Inflammatory macrophage treated with lipopolysaccharide for 1 hour (primary cell): ENCODE results near the gene ARHGEF1.
A peak's percentile ranks its signal among the peaks of the same experiment; 100 is the strongest.

Experiments used
- DNase-seq, 2 donors: peaks; one replicate each; pipeline ENCODE4 v3.0.0-alpha.2; 2020 to 2022

Gene ARHGEF1

DNA sequence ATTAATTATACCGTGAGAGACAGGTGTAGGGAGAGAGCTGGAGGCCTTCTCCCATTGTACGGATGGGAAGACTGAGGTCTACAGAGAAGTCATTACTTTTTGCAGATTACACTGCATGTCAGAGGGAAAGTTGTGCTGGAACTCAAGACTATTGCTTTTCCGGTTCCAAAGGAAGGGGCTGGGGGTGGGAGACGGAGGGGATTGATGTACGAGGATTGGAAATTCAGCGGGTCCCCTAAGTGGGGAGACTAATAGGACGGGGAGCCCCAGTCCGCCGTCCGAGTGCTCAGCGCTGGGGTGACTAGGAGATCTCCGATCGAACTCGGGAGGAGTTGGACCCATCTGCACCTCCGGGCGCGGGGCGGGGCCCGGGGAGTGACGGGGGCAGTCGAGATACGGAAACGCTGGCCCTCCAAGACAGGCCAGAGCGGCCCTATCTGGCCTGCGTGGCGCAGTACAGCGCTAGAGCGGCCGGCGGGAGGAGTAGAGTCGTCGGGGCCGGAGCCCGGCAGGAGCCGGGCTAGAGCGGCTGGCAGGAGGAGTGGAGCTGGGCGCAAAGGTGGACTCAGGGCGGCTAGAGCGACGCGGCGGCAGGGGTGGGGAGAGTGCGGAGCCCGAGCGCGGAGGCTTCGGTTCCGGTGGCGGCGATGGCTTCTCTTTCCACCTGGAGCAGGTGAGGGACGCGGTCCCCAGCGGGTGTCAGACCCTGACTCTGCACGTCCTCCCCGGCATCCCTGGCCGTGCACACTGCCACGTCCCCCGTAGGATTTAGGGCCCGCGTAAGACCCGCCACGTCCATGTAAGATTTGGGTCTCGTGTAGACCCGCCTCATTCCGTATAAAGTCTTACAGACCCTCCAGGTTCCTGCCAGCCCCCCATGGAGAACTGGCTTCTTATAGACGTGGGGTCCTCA lies 1.1 kb downstream of the ARHGEF1 start:
- DNase-seq = peak; percentile 94

DNA sequence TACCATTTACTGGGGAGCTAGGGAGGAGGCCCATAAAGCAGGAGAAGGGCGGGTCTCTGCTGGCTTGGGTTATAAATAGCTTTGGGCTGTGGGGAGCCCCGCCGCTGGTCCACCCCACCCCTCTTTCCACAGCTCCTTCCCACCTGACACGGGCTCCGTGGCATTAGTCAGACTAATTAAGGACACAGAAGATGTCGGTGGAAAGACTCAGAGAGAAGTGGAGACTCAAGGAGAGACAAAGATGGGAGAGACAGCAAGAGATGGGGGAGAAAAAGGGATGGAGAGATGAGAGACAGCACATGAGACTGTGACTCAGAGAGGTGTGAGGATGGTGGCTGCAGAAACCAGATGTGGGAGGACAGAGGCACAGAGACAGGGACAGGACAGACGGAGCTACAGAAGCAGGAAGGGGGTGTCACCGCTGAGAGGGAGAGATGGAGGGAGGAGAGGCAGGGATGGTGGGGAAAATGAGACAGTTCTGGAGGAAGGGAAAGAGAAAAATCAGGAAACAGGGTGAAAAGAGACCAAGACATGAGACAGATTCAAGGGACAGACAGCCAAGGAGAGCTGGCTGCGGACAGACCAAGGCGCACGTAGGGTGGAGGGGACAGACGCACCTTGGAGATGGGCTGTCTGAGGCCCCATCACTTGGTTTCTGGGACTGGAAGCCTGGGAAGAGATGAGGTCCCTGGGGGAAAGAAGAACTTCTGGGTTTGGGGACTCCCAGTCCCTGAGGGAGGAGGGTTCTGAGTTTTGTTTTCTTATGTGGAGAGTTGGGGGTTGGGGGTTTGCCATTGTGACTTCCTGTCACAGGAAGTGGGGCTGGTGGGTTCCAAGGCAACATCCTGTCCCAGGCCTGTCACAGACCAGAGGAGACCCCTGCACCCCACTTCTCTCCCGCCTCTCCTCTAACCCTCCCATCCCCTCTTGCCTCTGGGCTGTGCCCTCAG lies 4.1 kb downstream of the ARHGEF1 start:
- DNase-seq = no peak

DNA sequence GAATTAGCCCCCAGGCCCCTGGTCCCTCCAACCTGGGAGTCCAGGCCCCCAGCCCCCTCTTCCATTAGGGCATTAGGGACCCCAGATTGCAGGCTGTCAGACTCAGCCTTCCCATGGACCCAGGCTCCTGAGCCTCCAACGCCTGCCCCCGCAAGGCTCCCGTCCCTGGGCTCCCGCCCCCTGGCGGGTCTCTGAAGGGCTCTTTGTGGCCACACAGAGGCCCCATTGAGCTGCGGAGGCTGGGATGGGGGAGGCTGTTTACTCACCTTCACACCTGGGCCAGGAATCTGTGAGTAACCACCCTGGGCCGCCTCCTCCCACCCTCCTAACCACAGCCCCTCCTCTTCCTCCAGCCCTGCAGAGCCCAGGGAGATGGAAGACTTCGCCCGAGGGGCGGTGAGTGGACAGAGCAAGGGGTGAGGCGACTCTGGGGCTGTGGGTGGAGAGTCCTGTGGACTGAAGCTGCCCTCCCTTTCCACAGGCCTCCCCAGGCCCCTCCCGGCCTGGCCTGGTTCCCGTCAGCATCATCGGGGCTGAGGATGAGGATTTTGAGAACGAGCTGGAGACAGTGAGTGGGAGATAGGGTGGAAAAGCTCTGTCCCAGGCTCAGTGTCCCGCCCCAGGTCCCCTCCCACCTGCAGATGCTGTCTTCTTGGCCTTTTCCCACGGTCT lies 4.9 kb downstream of the ARHGEF1 start:
- DNase-seq = no peak

DNA sequence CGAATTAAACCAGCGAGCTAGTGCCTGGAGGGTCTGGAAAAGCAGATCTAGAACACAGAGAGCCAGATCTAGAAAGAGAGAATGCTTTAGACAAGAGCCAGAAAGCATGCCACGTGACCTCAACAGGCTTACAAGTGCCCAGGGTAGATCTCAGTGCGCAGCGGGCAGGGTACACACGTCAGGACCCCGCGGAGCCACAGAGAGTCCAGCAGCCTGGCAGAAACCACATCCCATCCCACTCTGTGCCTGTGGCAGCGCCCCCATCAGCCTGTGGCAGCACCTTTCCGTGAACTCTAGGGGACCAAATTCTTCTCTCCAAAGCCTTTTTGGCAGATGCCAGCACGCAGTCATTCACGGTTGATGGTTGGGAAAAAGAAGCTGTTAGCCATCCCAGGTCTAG lies 5.9 kb downstream of the ARHGEF1 start:
- DNase-seq = no peak

DNA sequence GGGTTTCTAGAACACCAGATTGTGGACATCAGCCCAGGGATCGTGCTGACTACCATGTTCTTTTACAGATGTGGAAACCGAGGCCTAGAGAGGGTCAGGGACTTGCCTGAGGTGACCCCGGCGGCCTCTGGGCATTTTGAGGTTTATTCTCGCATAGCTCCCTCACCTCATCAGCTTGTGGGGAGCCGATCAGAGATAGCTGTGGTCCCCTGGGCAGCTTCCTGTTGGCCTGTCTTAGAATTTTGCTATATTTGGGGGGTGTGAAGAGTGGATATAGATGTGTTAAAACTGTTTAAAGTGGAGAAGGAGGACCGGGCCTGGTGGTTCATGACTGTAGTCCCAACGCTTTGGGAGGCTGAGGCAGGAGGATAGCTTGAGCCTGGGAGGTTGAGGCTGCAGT lies 6.9 kb downstream of the ARHGEF1 start:
- no peak for DNase-seq

DNA sequence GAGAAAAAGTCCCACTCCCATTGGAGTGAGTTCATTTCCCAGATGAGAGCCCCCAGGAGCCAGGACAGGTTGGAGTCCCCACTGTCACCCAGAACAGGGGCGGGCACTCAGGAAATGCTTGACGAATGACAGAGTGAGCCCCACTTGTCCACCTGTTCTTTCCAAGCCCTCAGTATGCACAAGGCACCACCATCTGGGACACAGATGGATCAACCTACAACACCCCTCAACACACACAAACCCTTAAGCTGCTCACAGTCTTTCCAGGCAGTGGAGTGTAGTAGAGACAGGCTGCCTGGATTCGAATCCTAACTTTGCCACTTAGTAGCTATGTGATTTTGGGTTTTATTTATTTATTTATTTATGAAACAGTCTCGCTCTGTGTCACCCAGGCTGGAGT lies 8.0 kb downstream of the ARHGEF1 start:
- no peak for DNase-seq

DNA sequence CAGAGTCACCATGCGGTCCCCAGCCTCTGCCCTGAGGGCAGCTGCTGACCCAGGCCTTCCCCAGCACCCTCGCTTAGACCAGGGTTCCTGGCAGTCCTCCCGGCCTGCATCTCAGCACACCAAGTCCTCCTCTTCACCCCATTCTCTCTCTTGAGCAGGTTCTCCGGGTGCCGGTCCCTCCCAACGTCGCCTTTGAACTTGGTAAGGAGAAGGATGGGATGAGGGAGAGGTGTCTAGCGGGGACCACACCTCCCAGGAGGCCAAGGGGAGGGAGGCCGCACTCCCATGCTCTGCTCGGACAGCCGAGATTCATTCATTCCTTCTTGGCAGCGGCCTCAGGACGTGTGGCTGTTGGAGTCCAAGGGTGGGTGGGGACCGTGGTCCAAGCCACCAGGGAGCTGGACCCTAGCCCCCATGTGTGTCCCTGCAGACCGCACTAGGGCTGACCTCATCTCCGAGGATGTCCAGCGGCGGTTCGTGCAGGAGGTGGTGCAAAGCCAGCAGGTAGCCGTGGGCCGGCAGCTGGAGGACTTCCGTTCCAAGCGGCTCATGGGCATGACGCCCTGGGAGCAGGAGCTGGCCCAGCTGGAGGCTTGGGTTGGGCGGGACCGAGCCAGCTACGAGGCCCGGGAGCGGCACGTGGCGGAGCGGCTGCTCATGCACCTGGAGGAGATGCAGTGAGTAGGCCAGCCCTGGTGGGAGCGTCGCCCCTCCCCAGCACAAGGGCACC lies 9.4 kb downstream of the ARHGEF1 start:
- DNase-seq = no peak

DNA sequence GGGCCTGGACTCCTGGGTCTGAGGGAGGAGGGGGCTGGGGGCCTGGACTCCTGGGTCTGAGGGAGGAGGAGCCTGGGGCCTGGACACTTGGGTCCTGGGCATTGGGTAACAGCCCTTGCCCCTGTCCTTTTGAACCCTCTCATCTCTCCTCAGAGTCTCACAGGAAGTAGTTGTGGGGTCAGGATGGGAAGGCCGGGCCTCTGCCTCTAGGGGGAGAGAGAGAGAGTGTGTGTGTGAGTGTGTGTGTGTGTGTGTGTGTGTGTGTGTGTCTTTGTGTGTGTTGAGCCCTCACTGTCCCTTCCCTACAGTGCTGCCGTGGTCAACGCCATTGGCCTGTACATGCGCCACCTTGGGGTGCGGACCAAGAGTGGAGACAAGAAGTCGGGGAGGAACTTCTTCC lies 10.9 kb downstream of the ARHGEF1 start:
- peak in 1 of 2 donors; percentile 17 for DNase-seq

DNA sequence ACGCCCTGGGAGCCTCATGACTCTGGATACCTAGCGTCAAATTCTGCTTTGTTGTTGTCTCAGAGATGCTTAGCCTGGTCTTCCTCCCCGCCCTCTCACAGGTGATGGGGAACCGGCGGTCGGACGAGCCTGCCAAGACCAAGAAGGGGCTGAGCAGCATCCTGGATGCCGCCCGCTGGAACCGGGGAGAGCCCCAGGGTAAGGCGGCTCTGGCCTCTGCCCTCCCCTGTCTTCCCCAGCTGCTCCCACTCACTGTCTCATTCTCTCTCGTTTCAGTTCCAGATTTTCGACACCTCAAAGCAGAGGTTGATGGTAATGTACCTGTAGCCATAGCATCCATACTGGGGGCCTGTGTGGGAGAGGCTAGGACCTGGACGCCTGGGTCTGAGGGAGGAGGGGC lies 11.4 kb downstream of the ARHGEF1 start:
- DNase-seq = no peak

DNA sequence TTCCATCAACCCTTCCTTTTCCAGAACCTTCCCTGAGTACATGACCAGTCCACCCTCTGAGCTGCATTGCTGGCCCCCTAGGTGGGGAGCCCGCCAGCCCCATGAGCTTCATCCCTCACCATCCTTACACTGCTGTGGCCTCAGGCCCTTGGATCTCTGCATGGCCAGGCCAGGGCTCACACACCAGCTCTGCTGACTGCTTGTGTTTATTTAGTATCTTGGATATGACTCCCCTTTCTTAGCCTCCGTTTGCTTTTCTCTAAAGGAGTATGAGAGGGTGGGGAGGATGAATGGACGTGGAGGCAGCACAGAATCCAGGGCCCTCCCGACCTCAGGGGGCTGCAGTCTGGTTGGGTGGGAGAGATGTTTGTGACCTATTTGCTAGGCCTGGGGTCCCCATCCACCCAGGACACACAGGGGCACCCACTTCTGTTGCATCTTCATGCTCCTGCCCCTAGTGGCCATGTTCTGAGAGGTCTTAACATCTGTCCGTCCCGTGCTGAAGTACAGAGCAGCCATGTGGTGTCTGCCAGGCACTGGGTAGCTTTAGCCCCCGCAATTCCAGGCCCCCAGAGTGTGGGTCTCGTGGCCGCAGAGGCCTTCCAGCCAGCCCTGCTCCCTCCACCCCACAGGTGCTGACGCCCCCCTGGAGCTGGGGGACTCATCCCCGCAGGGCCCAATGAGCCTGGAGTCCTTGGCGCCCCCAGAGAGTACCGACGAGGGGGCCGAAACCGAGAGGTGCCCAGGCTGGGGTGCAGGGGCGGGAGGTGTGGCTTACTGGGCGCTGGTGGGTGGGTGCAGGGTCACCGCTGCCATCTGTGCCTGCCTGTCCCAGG lies 13.0 kb downstream of the ARHGEF1 start:
- DNase-seq = no peak

DNA sequence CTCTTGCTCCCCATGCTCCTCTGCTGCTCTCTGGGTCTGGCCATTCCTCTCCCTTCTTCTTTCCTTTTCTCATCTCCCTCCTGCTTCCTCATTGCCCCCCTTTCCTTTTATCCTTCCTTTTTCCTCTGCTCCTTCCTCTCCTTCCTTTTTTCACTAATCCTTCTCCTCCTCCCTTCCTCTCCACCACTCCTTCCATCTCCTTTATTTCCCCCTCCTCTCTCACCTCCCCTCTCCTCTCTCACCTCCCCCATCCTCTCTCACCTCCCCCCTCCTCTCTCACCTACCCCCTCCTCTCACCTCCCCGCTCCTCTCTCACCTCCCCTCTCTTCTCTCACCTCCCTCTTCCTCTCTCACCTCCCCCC lies 13.6 kb downstream of the ARHGEF1 start:
- DNase-seq = no peak

DNA sequence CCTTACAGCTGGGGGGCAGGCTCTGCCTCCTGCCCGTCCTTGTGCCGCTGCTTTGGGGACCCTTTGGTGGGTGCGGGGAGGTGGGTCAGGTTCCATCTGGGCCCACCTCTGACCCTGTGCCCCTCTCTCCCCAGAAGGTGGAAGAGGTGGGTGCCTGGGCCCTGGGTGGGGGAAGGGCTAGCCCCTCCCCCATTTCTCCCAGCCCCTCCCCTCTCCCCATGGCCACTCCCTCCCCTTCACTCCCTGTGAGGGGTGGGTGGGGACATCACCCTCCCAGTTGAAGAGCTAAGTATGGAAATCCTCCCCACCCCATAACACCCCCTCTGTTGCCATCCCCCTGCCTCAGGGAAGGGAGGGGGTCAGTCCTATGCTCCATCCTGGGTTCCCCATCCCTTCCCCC lies 14.2 kb downstream of the ARHGEF1 start:
- DNase-seq = no peak

DNA sequence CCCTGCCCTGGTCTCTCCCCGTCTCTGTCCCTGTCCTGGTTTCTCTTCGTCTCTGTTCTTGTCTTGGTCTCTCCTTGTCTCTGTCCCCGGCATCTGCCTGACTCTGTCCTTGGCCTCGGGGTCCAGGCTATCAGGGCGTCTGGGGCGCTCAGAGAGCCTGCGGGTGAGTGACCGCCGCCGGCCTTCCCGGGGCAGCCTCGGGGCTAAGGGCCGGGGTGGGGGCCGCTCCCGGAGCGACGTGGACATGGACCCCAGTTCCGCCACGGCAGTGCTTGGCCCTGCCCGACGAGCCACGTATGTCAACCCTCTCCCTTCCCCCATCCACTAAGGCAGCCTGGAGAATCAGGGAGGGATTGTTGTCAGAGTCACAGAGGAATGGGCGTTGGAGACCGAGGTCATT lies 14.8 kb downstream of the ARHGEF1 start:
- no peak for DNase-seq

DNA sequence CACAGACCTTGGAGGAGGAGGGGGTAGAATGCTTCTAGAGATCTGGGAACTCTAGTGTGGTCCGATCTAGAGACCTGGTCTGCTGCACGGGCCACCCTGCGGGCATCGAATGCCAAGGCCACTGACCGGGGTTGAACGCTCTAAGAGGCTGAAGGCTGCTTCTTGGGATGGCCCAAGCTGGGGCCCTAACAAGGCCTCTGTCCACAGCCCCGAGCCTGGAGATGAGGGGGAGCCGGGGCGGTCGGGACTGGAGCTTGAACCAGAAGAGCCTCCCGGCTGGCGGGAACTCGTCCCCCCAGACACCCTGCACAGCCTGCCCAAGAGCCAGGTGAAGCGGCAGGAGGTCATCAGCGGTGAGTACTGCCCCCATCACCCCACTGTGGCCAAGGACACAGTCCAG lies 15.3 kb downstream of the ARHGEF1 start:
- no peak for DNase-seq

DNA sequence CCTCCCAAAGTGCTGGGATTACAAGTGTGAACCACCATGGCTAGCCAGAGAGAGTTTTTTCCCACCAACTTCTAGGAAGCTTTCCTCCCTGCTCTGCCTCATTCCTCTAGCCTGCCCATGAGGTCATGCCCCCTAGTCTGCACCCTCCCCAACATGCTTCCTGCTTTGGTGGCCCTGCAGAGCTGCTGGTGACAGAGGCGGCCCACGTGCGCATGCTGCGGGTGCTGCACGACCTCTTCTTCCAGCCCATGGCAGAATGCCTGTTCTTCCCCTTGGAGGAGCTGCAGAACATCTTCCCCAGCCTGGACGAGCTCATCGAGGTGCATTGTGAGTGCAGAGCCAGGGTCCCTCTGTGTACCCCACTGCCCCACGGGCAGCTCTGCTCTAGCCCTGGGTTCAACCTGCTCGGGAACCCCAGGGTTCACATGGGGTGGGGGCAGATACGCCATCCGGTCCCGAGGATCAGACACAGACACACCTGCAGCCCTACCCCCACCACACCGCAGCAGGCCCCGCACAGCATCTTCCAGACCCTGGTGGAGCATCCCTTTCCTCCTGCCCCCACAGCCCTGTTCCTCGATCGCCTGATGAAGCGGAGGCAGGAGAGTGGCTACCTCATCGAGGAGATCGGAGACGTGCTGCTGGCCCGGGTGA lies 18.9 kb downstream of the ARHGEF1 start:
- no peak for DNase-seq

DNA sequence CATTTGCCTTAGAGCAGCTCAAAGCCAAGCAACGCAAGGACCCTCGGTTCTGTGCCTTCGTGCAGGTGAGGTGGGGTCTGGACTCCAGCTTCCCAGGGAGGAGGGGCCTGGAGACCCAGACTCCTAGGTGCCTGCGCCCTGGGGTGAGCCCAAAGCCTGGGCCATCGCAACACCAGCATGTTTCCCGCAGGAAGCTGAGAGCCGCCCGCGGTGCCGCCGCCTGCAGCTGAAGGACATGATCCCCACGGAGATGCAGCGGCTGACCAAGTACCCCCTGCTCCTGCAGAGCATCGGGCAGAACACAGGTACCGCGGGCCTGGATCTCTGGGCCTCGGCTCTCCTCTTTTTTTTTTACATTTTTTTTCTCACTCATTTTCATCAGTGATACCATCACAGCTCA lies 19.6 kb downstream of the ARHGEF1 start:
- no peak for DNase-seq

DNA sequence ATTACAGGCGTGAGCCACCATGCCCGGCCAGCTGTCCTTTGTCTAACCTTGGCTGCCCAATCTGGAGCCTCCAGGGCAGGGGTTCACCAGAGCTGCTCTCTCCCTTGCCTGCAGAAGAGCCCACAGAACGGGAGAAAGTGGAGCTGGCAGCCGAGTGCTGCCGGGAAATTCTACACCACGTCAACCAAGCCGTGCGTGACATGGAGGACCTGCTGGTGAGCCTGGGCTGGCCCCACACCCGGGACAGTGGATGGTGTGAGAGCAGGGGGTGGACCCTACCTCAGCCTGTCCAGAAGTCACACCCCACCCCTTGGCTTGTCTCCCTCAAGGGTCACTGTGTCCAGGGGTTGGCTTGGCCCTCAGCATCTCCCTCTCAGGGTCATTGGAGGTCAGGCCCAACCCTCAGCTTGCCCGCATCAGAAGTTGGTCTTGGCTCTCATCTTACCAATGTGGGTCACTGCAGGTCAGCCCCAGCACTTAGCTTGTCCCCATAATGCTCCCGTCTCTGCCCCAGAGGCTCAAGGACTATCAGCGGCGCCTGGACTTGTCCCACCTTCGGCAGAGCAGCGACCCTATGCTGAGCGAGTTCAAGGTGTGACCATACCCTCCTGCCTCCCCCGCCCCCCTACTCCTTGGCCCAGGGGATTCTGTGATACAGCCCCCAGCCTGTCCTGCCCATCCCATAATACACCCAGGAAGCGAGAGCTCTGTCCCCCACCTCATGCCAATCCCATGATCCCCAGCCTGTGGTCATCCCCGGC lies 20.4 kb downstream of the ARHGEF1 start:
- no peak for DNase-seq

DNA sequence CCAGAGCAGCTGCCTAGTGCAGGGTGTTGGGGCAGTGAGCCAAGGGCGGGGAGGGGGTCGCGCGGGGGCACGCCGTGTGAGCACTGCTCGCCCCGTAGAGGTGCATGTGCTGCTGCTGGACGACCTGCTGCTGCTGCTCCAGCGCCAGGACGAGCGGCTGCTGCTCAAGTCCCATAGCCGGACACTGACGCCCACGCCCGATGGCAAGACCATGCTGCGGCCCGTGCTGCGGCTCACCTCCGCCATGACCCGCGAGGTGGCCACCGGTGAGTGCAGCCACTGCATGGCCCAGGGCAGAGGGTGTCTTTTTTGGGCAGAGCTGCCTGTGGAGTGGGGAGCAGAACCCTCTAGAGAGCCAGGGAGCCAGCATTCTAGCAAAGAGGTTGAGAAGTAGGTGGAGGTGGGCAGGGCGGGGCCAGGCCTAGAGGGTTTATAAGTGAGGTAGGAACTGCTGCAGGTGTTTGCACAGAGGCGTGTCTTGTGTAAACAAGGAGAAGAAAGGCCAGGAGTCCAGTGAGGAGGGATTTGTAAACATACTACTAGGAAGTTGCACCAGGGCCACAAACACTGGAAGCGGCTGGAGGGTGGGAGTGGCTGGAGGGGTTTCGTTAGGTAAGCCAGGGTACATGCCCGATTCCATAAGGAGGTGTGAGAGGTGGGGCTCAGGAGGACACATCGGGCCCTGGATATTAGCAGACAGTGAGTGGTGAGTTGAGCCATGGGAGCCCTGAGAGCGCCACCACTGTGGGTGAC lies 21.3 kb downstream of the ARHGEF1 start:
- no peak for DNase-seq

DNA sequence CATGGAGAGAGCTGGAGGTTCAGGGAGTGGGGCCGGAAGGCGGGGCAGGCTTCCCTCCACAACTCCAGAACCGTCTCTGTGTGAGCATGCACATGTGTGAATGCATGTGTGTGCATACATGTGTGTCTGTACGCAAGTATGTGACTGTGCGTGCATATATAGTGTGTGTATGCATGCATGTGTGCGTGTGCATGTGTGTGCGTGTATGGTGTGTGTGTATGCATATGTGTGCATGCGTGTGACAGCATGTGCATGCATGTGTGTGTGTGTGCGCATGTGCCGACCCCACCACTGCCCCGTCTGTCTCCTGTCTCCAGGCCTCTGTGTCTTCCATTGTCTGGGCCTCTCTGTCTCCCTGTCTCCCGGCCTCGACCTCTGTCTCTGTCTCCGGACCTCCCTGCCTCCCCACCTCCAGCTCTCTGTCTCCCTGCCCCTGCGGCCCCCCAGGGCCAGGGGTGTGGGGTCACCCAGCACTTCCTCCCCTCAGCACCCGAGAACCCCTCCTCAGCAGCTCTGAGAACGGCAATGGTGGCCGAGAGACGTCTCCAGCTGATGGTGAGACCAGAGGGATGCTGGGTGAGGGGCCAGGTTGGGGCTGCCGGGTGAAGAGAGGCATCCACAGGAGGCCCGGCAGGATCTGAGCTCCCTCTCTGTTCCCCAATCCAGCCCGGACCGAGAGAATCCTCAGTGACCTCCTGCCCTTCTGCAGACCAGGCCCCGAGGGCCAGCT lies 22.5 kb downstream of the ARHGEF1 start:
- DNase-seq = no peak
